Endothelial cell of hepatic sinusoid (primary cell): ENCODE measurements around the gene LRRN4CL.
"Not testable (repeated sequence)": the region's sequence is repeated elsewhere in the genome, so short reads cannot be mapped to it uniquely, and the experiment has no call there.

ENCODE experiments used
- in situ Hi-C: cut with HindIII; loops from 2 replicates; pipeline ENCODE4 v1.10.0; 2017; ENCODE audit warnings: low sequenced_read_pairs

Gene LRRN4CL

GRCh38 chr11:62678433-62678769, 10.9 kb downstream of the LRRN4CL start:
- in situ Hi-C loops: no loop called here

GRCh38 chr11:62677714-62678113, 11.6 kb downstream of the LRRN4CL start:
- in situ Hi-C loops: no loop called here

GRCh38 chr11:62677156-62677555, 12.2 kb downstream of the LRRN4CL start:
- in situ Hi-C loops: no loop called here

- in situ Hi-C loops: no loop called here
Measured at GRCh38 chr11:62676698-62677097, 12.6 kb downstream of the LRRN4CL start.

GRCh38 chr11:62675415-62675814, 13.9 kb downstream of the LRRN4CL start:
- in situ Hi-C loops: not testable (repeated sequence)

GRCh38 chr11:62673196-62673525, 16.2 kb downstream of the LRRN4CL start:
- in situ Hi-C loops: loop anchor here (5.0 kb wide), 1 partner anchor 99 kb away; the partner anchor contains the start of gene TAF6L

- in situ Hi-C loops: loop anchor here (5.0 kb wide), 1 partner anchor 101 kb away; the partner anchor contains the start of gene TAF6L
Measured at GRCh38 chr11:62671608-62672389, 17.5 kb downstream of the LRRN4CL start, which contains the start of the genes LBHD1 and UQCC3. LBHD1 (minus strand) TSS chr11:62672267; CDS start chr11:62670031, 2,236 bp downstream. UQCC3 (plus strand) TSS chr11:62671673; CDS start chr11:62671746, 73 bp downstream.

- in situ Hi-C loops: loop anchor here (5.0 kb wide), 1 partner anchor 101 kb away; the partner anchor contains the start of gene TAF6L
Measured at GRCh38 chr11:62671236-62671607, 18.1 kb downstream of the LRRN4CL start.

GRCh38 chr11:62669420-62670161, 19.7 kb downstream of the LRRN4CL start:
- in situ Hi-C loops: loop anchor here (5.0 kb wide), 1 partner anchor 103 kb away; the partner anchor contains the start of gene TAF6L

GRCh38 chr11:62667460-62667859, 21.9 kb downstream of the LRRN4CL start:
- in situ Hi-C loops: no loop called here

GRCh38 chr11:62666259-62666926, 22.9 kb downstream of the LRRN4CL start:
- in situ Hi-C loops: no loop called here

GRCh38 chr11:62665599-62666258, 23.6 kb downstream of the LRRN4CL start:
- in situ Hi-C loops: no loop called here

- in situ Hi-C loops: no loop called here
Measured at GRCh38 chr11:62665075-62665598, 24.2 kb downstream of the LRRN4CL start, which contains the start of the genes C11orf98 and CSKMT. C11orf98 (minus strand) TSS chr11:62665210; CDS start chr11:62665169, 41 bp downstream. CSKMT (plus strand) TSS chr11:62665312; CDS start chr11:62665880, 568 bp downstream.

- in situ Hi-C loops: no loop called here
Measured at GRCh38 chr11:62664405-62665074, 24.8 kb downstream of the LRRN4CL start.

- in situ Hi-C loops: no loop called here
Measured at GRCh38 chr11:62656796-62657429, 32.4 kb downstream of the LRRN4CL start.

- in situ Hi-C loops: no loop called here
Measured at GRCh38 chr11:62654297-62654696, 35.0 kb downstream of the LRRN4CL start.

GRCh38 chr11:62652161-62653006, 36.9 kb downstream of the LRRN4CL start:
- in situ Hi-C loops: no loop called here

- in situ Hi-C loops: not testable (repeated sequence)
Measured at GRCh38 chr11:62650283-62650682, 39.0 kb downstream of the LRRN4CL start.
